GM21381 (cell line): ENCODE measurements around the gene STMN3.

ENCODE experiments used
- ATAC-seq: cut with Tn5 transposase; IDR thresholded peaks from one replicate; pipeline ENCODE4 v1.9.1; 2021; ENCODE audit warnings: mild to moderate bottlenecking, moderate library complexity; ENCODE audit not compliant: unreplicated experiment

Gene STMN3

GRCh38 chr20:63692436-63693082 lies 39.3 kb upstream of the STMN3 start:
- no peak for ATAC-seq

GRCh38 chr20:63691711-63692435 lies 38.6 kb upstream of the STMN3 start:
- no peak for ATAC-seq

GRCh38 chr20:63690898-63691710 lies 37.9 kb upstream of the STMN3 start:
- no peak for ATAC-seq

GRCh38 chr20:63690003-63690897 lies 37.0 kb upstream of the STMN3 start:
- ATAC-seq: no peak

- no peak for ATAC-seq
Observed at GRCh38 chr20:63689046-63690002, 36.1 kb upstream of the STMN3 start.

GRCh38 chr20:63688228-63689045 lies 35.2 kb upstream of the STMN3 start:
- no peak for ATAC-seq

- no peak for ATAC-seq
Observed at GRCh38 chr20:63687419-63688178, 34.4 kb upstream of the STMN3 start.

GRCh38 chr20:63686492-63687321 lies 33.5 kb upstream of the STMN3 start:
- ATAC-seq: no peak

- no peak for ATAC-seq
Observed at GRCh38 chr20:63686094-63686491, 32.9 kb upstream of the STMN3 start.

GRCh38 chr20:63685269-63686026 lies 32.2 kb upstream of the STMN3 start:
- no peak for ATAC-seq

- no peak for ATAC-seq
Observed at GRCh38 chr20:63682384-63683139, 29.3 kb upstream of the STMN3 start.

GRCh38 chr20:63681609-63682142 lies 28.5 kb upstream of the STMN3 start:
- ATAC-seq: no peak

- ATAC-seq: no peak
Observed at GRCh38 chr20:63680857-63681608, 27.8 kb upstream of the STMN3 start.

GRCh38 chr20:63680427-63680826 lies 27.2 kb upstream of the STMN3 start:
- no peak for ATAC-seq

- ATAC-seq: no peak
Observed at GRCh38 chr20:63679799-63680305, 26.6 kb upstream of the STMN3 start.
